T-helper 2 cell (primary cell): ENCODE data around the gene NBPF6.
"Not testable (repeated sequence)": the region's sequence is repeated elsewhere in the genome, so short reads cannot be mapped to it uniquely, and the experiment has no call there.

Source experiments
- DNase-seq, 5 experiments: peaks; one replicate each; pipeline versions ENCODE4 v3.0.0 to v3.0.0-alpha.2; 2012 to 2022

Gene NBPF6

DNA sequence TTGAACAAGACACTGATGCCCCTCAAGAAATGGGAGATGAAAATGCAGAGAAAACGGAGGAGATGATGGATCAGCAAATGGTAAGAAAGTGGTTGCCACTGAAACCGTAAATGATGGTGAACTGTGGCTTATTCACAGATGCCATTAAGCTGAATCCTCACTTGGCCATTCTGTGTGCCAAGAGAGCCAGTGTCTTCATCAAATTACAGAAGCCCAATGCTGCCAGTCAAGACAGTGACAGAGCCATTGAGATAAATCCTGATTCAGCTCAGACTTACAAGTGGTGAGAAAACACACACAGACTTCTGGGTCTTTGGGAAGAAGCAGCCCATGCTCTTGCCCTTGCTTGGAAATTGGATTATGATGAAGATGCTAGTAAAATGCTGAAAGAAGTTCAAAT is 52.5 kb downstream of the NBPF6 start:
- DNase-seq: no peak

- no peak for DNase-seq
Observed at GRCh38 chr1:108503062-108503733, 53.1 kb downstream of the NBPF6 start.

GRCh38 chr1:108504447-108504846 is 54.3 kb downstream of the NBPF6 start:
- DNase-seq: peak in 1 of 5 experiments; percentile 84

GRCh38 chr1:108505763-108506070 is 55.6 kb downstream of the NBPF6 start:
- DNase-seq: peak in 2 of 5 experiments; percentile 16 to 80

DNA sequence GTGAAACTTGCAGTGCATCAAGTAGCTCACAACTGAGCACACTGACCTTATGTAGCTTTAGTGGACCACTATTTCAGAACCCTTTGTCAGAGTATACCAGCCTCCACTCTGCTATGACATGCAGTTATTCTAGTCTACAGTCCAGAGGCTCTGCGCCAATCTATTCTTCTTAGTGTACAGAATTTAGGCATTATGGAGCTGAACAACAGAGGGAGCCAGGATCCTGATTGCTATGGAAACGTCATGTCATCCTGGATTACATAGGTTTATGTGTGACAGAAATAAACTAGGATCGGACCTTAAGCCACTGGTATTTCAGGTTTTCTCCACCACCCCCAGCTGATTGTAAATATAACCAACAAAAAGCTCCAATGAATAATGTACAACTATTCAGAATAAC is 61.6 kb downstream of the NBPF6 start:
- no peak for DNase-seq

- peak in 2 of 5 experiments; percentile 17 to 56 for DNase-seq
Observed at GRCh38 chr1:108512239-108513043, 62.3 kb downstream of the NBPF6 start.

- DNase-seq: peak in 1 of 5 experiments; percentile 48
Observed at GRCh38 chr1:108513044-108513415, 62.9 kb downstream of the NBPF6 start.

DNA sequence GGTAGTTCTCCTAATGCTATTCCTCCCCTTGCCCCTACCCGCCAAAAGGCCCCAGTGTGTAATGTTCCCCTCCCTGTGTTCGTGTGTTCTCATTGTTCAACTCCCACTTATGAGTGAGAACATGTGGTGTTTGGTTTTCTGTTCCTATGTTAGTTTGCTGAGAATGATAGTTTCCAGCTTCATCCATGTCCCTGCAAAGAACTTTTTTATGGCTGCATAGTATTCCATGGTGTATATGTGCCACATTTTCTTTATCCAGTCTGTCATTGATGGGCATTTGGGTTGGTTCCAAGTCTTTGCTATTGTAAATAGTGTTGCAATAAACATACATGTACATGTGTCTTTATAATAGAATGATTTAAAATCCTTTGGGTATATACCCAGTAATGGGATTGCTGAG is 63.8 kb downstream of the NBPF6 start:
- DNase-seq: not testable (repeated sequence)

DNA sequence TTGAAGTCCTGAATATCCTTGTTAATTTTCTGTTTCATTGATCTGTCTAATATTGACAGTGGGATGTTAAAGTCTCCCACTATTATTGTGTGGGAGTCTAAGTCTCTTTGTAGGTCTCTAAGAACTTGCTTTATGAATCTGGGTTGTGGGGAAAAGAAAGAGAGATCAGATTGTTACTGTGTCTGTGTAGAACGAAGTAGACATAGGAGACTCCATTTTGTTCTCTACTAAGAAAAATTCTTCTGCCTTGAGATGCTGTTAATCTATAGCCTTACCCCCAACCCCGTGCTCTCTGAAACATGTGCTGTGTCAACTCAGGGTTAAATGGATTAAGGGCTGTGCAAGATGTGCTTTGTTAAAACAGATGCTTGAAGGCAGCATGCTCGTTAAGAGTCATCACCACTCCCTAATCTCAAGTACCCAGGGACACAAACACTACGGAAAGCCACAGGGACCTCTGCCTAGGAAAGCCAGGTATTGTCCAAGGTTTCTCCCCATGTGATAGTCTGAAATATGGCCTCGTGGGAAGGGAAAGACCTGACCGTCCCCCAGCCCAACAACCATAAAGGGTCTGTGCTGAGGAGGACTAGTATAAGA is 67.3 kb downstream of the NBPF6 start:
- not testable (repeated sequence) for DNase-seq
